HG03025 (cell line): ENCODE measurements around the gene SUPT3H.
"Not testable (repeated sequence)": the region's sequence is repeated elsewhere in the genome, so short reads cannot be mapped to it uniquely, and the experiment has no call there.

Experiments used
- ATAC-seq: cut with Tn5 transposase; IDR thresholded peaks from one replicate; pipeline ENCODE4 v1.9.1; 2021; ENCODE audit warnings: mild to moderate bottlenecking, moderate library complexity; ENCODE audit not compliant: unreplicated experiment, low FRiP score

The SUPT3H gene

GRCh38 chr6:44925100-44925739 is 452.5 kb downstream of the SUPT3H start:
- ATAC-seq: no peak

- ATAC-seq: no peak
Observed at GRCh38 chr6:44923444-44923843, 454.3 kb downstream of the SUPT3H start.

GRCh38 chr6:44921798-44922197 is 455.9 kb downstream of the SUPT3H start:
- no peak for ATAC-seq

- ATAC-seq: no peak
Observed at GRCh38 chr6:44920952-44921491, 456.7 kb downstream of the SUPT3H start.

GRCh38 chr6:44918671-44919296 is 458.9 kb downstream of the SUPT3H start:
- no peak for ATAC-seq

GRCh38 chr6:44917430-44917829 is 460.3 kb downstream of the SUPT3H start:
- no peak for ATAC-seq

- no peak for ATAC-seq
Observed at GRCh38 chr6:44915111-44915510, 462.6 kb downstream of the SUPT3H start.

- no peak for ATAC-seq
Observed at GRCh38 chr6:44914141-44914540, 463.6 kb downstream of the SUPT3H start.

GRCh38 chr6:44906761-44907160 is 471.0 kb downstream of the SUPT3H start:
- ATAC-seq: no peak

- not testable (repeated sequence) for ATAC-seq
Observed at GRCh38 chr6:44900358-44900757, 477.4 kb downstream of the SUPT3H start.

GRCh38 chr6:44898296-44898930 is 479.3 kb downstream of the SUPT3H start:
- no peak for ATAC-seq

GRCh38 chr6:44897316-44897715 is 480.4 kb downstream of the SUPT3H start:
- ATAC-seq: no peak

- no peak for ATAC-seq
Observed at GRCh38 chr6:44896701-44897100, 481.0 kb downstream of the SUPT3H start.

GRCh38 chr6:44892579-44892978 is 485.2 kb downstream of the SUPT3H start:
- no peak for ATAC-seq

- ATAC-seq: not testable (repeated sequence)
Observed at GRCh38 chr6:44879071-44879470, 498.7 kb downstream of the SUPT3H start.

GRCh38 chr6:44876638-44877037 is 501.1 kb downstream of the SUPT3H start:
- ATAC-seq: not testable (repeated sequence)

- peak; percentile 83 for ATAC-seq
Observed at GRCh38 chr6:44869321-44869897, 508.3 kb downstream of the SUPT3H start.

- peak; percentile 10 for ATAC-seq
Observed at GRCh38 chr6:44868910-44869309, 508.8 kb downstream of the SUPT3H start.

GRCh38 chr6:44868335-44868668 is 509.4 kb downstream of the SUPT3H start:
- peak; percentile 47 for ATAC-seq

GRCh38 chr6:44867571-44868334 is 510.0 kb downstream of the SUPT3H start:
- ATAC-seq: peak; percentile 62

GRCh38 chr6:44865184-44865583 is 512.5 kb downstream of the SUPT3H start:
- not testable (repeated sequence) for ATAC-seq
